Superior temporal gyrus (tissue), 1 donor: ENCODE measurements around the gene CHST11.

Experiments used
- DNase-seq: peaks from one replicate; pipeline ENCODE4 v3.0.0-alpha.2; 2016; ENCODE audit errors: extremely low spot score

CHST11 gene

GRCh38 chr12:104456417-104456949 is at the start of gene CHST11:
TSS of gene CHST11 (plus strand) at chr12:104456948.
- peak; percentile 55 for DNase-seq

- DNase-seq = no peak
Observed at GRCh38 chr12:104407438-104407837, 49.3 kb upstream of the CHST11 start.

GRCh38 chr12:104407922-104408321 is 48.8 kb upstream of the CHST11 start:
- no peak for DNase-seq

GRCh38 chr12:104410326-104410725 is 46.4 kb upstream of the CHST11 start:
- no peak for DNase-seq

GRCh38 chr12:104410786-104411185 is 46.0 kb upstream of the CHST11 start:
- DNase-seq = no peak

GRCh38 chr12:104411826-104412641 is 44.7 kb upstream of the CHST11 start:
- no peak for DNase-seq

GRCh38 chr12:104412681-104413080 is 44.1 kb upstream of the CHST11 start:
- no peak for DNase-seq

GRCh38 chr12:104413330-104413729 is 43.4 kb upstream of the CHST11 start:
- no peak for DNase-seq

- no peak for DNase-seq
Observed at GRCh38 chr12:104414581-104415341, 42.0 kb upstream of the CHST11 start.

GRCh38 chr12:104415342-104415980 is 41.3 kb upstream of the CHST11 start:
- no peak for DNase-seq

- no peak for DNase-seq
Observed at GRCh38 chr12:104416136-104416535, 40.6 kb upstream of the CHST11 start.

- DNase-seq = no peak
Observed at GRCh38 chr12:104416585-104416984, 40.2 kb upstream of the CHST11 start.

- DNase-seq = no peak
Observed at GRCh38 chr12:104419717-104420116, 37.0 kb upstream of the CHST11 start.

- no peak for DNase-seq
Observed at GRCh38 chr12:104420868-104421267, 35.9 kb upstream of the CHST11 start.

GRCh38 chr12:104421343-104421742 is 35.4 kb upstream of the CHST11 start:
- no peak for DNase-seq

- no peak for DNase-seq
Observed at GRCh38 chr12:104422441-104422840, 34.3 kb upstream of the CHST11 start.

- DNase-seq = no peak
Observed at GRCh38 chr12:104423273-104423672, 33.5 kb upstream of the CHST11 start.

- no peak for DNase-seq
Observed at GRCh38 chr12:104423809-104424208, 32.9 kb upstream of the CHST11 start.

- no peak for DNase-seq
Observed at GRCh38 chr12:104424955-104425354, 31.8 kb upstream of the CHST11 start.

- DNase-seq = no peak
Observed at GRCh38 chr12:104425614-104426013, 31.1 kb upstream of the CHST11 start.

GRCh38 chr12:104426926-104427546 is 29.7 kb upstream of the CHST11 start:
- no peak for DNase-seq

- no peak for DNase-seq
Observed at GRCh38 chr12:104427547-104427938, 29.2 kb upstream of the CHST11 start.
